Hepatic stellate cell (primary cell): ENCODE data around the gene GLI1.
"Not testable (repeated sequence)": the region's sequence is repeated elsewhere in the genome, so short reads cannot be mapped to it uniquely, and the experiment has no call there.

Experiments
- DNase-seq: peaks from one replicate; pipeline ENCODE4 v3.0.0; 2011; ENCODE audit warnings: low spot score

The GLI1 gene

GRCh38 chr12:57498132-57498502, 38.5 kb downstream of the GLI1 start:
- DNase-seq = no peak

GRCh38 chr12:57498571-57498970, 39.0 kb downstream of the GLI1 start:
- no peak for DNase-seq

- no peak for DNase-seq
These were observed 40.6 kb downstream of the GLI1 start for GRCh38 chr12:57500213-57500612.

- not testable (repeated sequence) for DNase-seq
These were observed 42.9 kb downstream of the GLI1 start for GRCh38 chr12:57502311-57502969.

- DNase-seq = not testable (repeated sequence)
These were observed 47.0 kb downstream of the GLI1 start for GRCh38 chr12:57506541-57506940.

- DNase-seq = not testable (repeated sequence)
These were observed 48.2 kb downstream of the GLI1 start for GRCh38 chr12:57507796-57508195.

- no peak for DNase-seq
These were observed 51.6 kb downstream of the GLI1 start for GRCh38 chr12:57511161-57511560.

- DNase-seq = no peak
These were observed 52.2 kb downstream of the GLI1 start for GRCh38 chr12:57511588-57512325.

GRCh38 chr12:57512665-57513064, 53.1 kb downstream of the GLI1 start:
- no peak for DNase-seq

GRCh38 chr12:57513266-57513665, 53.7 kb downstream of the GLI1 start:
- no peak for DNase-seq

GRCh38 chr12:57513677-57514076, 54.1 kb downstream of the GLI1 start:
- DNase-seq = not testable (repeated sequence)

- DNase-seq = not testable (repeated sequence)
These were observed 54.7 kb downstream of the GLI1 start for GRCh38 chr12:57514246-57514645.

GRCh38 chr12:57514720-57515407, 55.3 kb downstream of the GLI1 start:
- no peak for DNase-seq

GRCh38 chr12:57515408-57515933, 55.9 kb downstream of the GLI1 start:
- no peak for DNase-seq

GRCh38 chr12:57515934-57516541, 56.5 kb downstream of the GLI1 start:
- DNase-seq = no peak

- DNase-seq = no peak
These were observed 57.1 kb downstream of the GLI1 start for GRCh38 chr12:57516617-57517153.

- peak; percentile 50 for DNase-seq
These were observed 57.6 kb downstream of the GLI1 start for GRCh38 chr12:57517187-57517586.

- not testable (repeated sequence) for DNase-seq
These were observed 58.1 kb downstream of the GLI1 start for GRCh38 chr12:57517718-57518117.

GRCh38 chr12:57518176-57518919, 58.8 kb downstream of the GLI1 start:
- no peak for DNase-seq

GRCh38 chr12:57518920-57519795, 59.6 kb downstream of the GLI1 start:
- peak; percentile 51 for DNase-seq

- no peak for DNase-seq
These were observed 60.1 kb downstream of the GLI1 start for GRCh38 chr12:57519796-57520052.
